Measurements from ENCODE around the gene SETDB2. TPM values are rescaled to one million over a fixed set of nuclear protein-coding genes. Genes with fewer than 3 reads are reported as not detected.

SETDB2 gene
- total and polyA plus RNA-seq, 10 of the 15 experiments (the other 5 are each of a cell fraction or from before 2014, with no cell fraction given), result 1.2 to 10.0 (median 7.4) TPM

GRCh38 chr13:49456156-49456555 is 12.1 kb downstream of the SETDB2 start:
- Histone ChIP-seq H3K4me2 (ENCODE audit: control insufficient read depth, insufficient read depth) (no peak overlapping the region), H3K9ac (ENCODE audit: control insufficient read depth, insufficient read depth, low read length) (no peak overlapping the region), H3K27me3 (replicated peaks in 1 of 2; ENCODE audit: control insufficient read depth in 2 of 2, insufficient read depth in 2 of 2, low read length in 1 of 2) (no peaks in the 10 kb centered on the region), H3K9me3 (replicated peaks; ENCODE audit: control insufficient read depth, insufficient read depth, low read length) (no peaks in the 10 kb centered on the region), H4K20me1 (ENCODE audit: control insufficient read depth, insufficient read depth) (no peaks in the 10 kb centered on the region), H3K36me3 (ENCODE audit: control insufficient read depth in 2 of 2, insufficient read depth in 2 of 2, low read length in 1 of 2) (peaks cover 0 to under 1% of the 10 kb centered on the region in 2 experiments; a peak in 1 of 4 replicates), H3K4me1 (ENCODE audit: control insufficient read depth, insufficient read depth, low read length) (peaks cover 14% of the 10 kb centered on the region; the same call in 1 of the 2 replicates), H3K79me2 (ENCODE audit: control insufficient read depth, insufficient read depth, low read length) (no peaks in the 10 kb centered on the region; the same call in 1 of the 2 replicates), H3K27ac (ENCODE audit: control insufficient read depth, insufficient read depth) (no peak overlapping the region), H2AFZ (ENCODE audit: control insufficient read depth, low read depth, low read length) (no peak overlapping the region), H3K4me3 (no peak overlapping the region)
- in situ Hi-C loops (cut with MboI), result loop anchor here (10.0 kb wide), 1 partner anchor 471 kb away; no protein-coding TSS in a partner anchor
- FAIRE-seq, result no peak
- 96% methylated on average over 1 of the region's 1 CpG for WGBS (ENCODE audit: insufficient coverage, insufficient replicate concordance, low lambda C conversion rate, missing lambda C conversion rate)
- intact Hi-C loops (cut with micrococcal nuclease; ENCODE audit: unreplicated experiment), result no loop called here
- TF ChIP-seq NFYA (IDR thresholded peaks at IDR 0.05; ENCODE audit: borderline replicate concordance, low read depth, low read length), result no peak
- TF ChIP-seq HDGF (IDR thresholded peaks at IDR 0.05), result no peak
- no peak for TF ChIP-seq RAD51 (IDR thresholded peaks at IDR 0.05)
- no peak for TF ChIP-seq CBX5 (IDR thresholded peaks at IDR 0.05; ENCODE audit: low read depth)
- ATAC-seq, result no peak
- DNase-seq (ENCODE audit: low read depth, low spot score), result no peak
- no TSS peak for BruUV-seq (replicated peaks)
- ChIA-PET RAD21 (ENCODE audit: unreplicated experiment) (no interaction called here), POLR2A (no interaction called here), CTCF (no interaction called here), SMC1A (ENCODE audit: uncharacterized antibody, unreplicated experiment) (no interaction called here)

- POLR2A ChIA-PET, result interaction anchor here (1.0 kb wide), 1 partner anchor 12 kb away, joined by 3 read pairs; no protein-coding TSS in a partner anchor
- no peak overlapping the region for H2AFZ ChIP-seq (ENCODE audit: control insufficient read depth, low read depth, low read length)
- peaks cover 0 to 11% of the 10 kb centered on the region in 2 experiments; a peak in 1 of 4 replicates for H3K36me3 ChIP-seq (ENCODE audit: control insufficient read depth in 2 of 2, insufficient read depth in 2 of 2, low read length in 1 of 2)
- no peak overlapping the region for H3K27ac ChIP-seq (ENCODE audit: control insufficient read depth, insufficient read depth)
- RAD21 ChIA-PET (ENCODE audit: unreplicated experiment), result interaction anchor here (1.3 kb wide), 1 partner anchor 9 kb away, joined by 3 read pairs; no protein-coding TSS in a partner anchor
- H3K79me2 ChIP-seq (ENCODE audit: control insufficient read depth, insufficient read depth, low read length), result no peaks in the 10 kb centered on the region; the same call in 1 of the 2 replicates
- CTCF ChIA-PET, result no interaction called here
- H3K4me2 ChIP-seq (ENCODE audit: control insufficient read depth, insufficient read depth), result no peak overlapping the region
- H3K9me3 ChIP-seq (replicated peaks; ENCODE audit: control insufficient read depth, insufficient read depth, low read length), result peaks cover 3% of the 10 kb centered on the region; the same call in 1 of the 3 replicates
- TF ChIP-seq POU2F2 (IDR thresholded peaks at IDR 0.05; ENCODE audit: borderline replicate concordance, low read depth, low read length), result no peak
- no peak for TF ChIP-seq MEF2A (IDR thresholded peaks at IDR 0.05; ENCODE audit: insufficient read depth, low read depth, low read length)
- TF ChIP-seq EP300 (IDR thresholded peaks at IDR 0.05; ENCODE audit: borderline replicate concordance in 1 of 2, control insufficient read depth in 1 of 2, low read depth in 2 of 2, low read length in 2 of 2), result no peak
- in situ Hi-C loops (cut with MboI), result loop anchor here (10.0 kb wide), 1 partner anchor 472 kb away; no protein-coding TSS in a partner anchor
- no peak overlapping the region for H3K4me3 ChIP-seq
- no peak for FAIRE-seq
- H3K9ac ChIP-seq (ENCODE audit: control insufficient read depth, insufficient read depth, low read length), result no peak overlapping the region
- BruUV-seq (replicated peaks), result no TSS peak
- H3K4me1 ChIP-seq (ENCODE audit: control insufficient read depth, insufficient read depth, low read length), result peaks cover 14% of the 10 kb centered on the region; the same call in 1 of the 2 replicates
- SMC1A ChIA-PET (ENCODE audit: uncharacterized antibody, unreplicated experiment), result no interaction called here
- WGBS (ENCODE audit: insufficient coverage, insufficient replicate concordance, low lambda C conversion rate, missing lambda C conversion rate), result 96% methylated on average over 7 of the region's 7 CpGs
- ATAC-seq, result no peak
- DNase-seq (ENCODE audit: low read depth, low spot score), result no peak
- no peaks in the 10 kb centered on the region for H3K27me3 ChIP-seq (replicated peaks in 1 of 2; ENCODE audit: control insufficient read depth in 2 of 2, insufficient read depth in 2 of 2, low read length in 1 of 2)
- intact Hi-C loops (cut with micrococcal nuclease; ENCODE audit: unreplicated experiment), result no loop called here
- H4K20me1 ChIP-seq (ENCODE audit: control insufficient read depth, insufficient read depth), result no peaks in the 10 kb centered on the region
These were observed 13.1 kb downstream of the SETDB2 start for GRCh38 chr13:49457221-49457620.

All from GM12878 (cell line).